OCI-LY3 (cell line): Measurements from ENCODE around the gene CHRM5.

Source experiments
- CTCF ChIP-seq: fragments of 200-600, 300-600 bp; sonication (generic); IDR thresholded peaks from 2 replicates; pipeline ENCODE4 v1.5.1; 2014; ENCODE audit warnings: antibody characterized with exemption, low read length, low read depth
- EZH2phosphoT487 ChIP-seq: fragments of 200-600 bp; shearing (Covaris generic); IDR thresholded peaks from 2 replicates; pipeline ENCODE4 v1.6.1; 2018; ENCODE audit warnings: antibody characterized with exemption, mixed run types, low read depth

GRCh38 chr15:34076785-34077184 lies 108.5 kb downstream of the CHRM5 start:
- TF ChIP-seq CTCF, result no peak
- TF ChIP-seq EZH2phosphoT487, result no peak
